Fibroblast of mammary gland (primary cell): Measurements from ENCODE around the gene B3GLCT.
"Not testable (repeated sequence)": the region's sequence is repeated elsewhere in the genome, so short reads cannot be mapped to it uniquely, and the experiment has no call there.

Experiments
- DNase-seq: peaks from one replicate; pipeline ENCODE4 v3.0.0-alpha.2; 2010; ENCODE audit warnings: low read depth
- H3K4me3 ChIP-seq: 2 replicates; pipeline ENCODE4 v1.5.1; 2011; ENCODE audit warnings: low read depth, mild to moderate bottlenecking, low read length, moderate library complexity; ENCODE audit not compliant: control insufficient read depth
- TF ChIP-seq, protein P1 (sequence below): conservative IDR thresholded peaks from 2 replicates; pipeline ENCODE4 v1.5.1; 2011; ENCODE audit warnings: low read depth, low read length, inconsistent platforms; ENCODE audit not compliant: control insufficient read depth, insufficient read depth

B3GLCT gene

DNA sequence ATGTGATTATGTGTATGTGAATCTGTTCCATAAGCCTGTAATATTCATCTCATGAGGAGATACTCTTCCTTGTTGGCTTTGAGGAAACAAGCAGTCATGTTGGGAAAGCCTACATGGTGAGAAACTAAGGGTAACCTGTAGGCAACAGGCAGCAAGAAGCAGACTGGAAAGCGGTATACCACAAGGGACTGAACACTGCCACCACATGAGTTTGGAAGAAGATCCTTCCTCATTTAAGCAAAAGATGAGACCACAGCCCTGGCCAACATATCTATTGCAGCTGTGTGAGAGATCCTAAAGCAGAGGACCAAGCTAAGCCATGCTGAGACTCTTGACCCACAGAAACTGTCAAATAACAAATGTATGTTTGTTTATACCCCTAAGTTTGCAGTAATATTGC lies 134.8 kb downstream of the B3GLCT start:
- no peak for DNase-seq
- TF ChIP-seq, protein P1, sequence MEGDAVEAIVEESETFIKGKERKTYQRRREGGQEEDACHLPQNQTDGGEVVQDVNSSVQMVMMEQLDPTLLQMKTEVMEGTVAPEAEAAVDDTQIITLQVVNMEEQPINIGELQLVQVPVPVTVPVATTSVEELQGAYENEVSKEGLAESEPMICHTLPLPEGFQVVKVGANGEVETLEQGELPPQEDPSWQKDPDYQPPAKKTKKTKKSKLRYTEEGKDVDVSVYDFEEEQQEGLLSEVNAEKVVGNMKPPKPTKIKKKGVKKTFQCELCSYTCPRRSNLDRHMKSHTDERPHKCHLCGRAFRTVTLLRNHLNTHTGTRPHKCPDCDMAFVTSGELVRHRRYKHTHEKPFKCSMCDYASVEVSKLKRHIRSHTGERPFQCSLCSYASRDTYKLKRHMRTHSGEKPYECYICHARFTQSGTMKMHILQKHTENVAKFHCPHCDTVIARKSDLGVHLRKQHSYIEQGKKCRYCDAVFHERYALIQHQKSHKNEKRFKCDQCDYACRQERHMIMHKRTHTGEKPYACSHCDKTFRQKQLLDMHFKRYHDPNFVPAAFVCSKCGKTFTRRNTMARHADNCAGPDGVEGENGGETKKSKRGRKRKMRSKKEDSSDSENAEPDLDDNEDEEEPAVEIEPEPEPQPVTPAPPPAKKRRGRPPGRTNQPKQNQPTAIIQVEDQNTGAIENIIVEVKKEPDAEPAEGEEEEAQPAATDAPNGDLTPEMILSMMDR = no peak
- H3K4me3 ChIP-seq = no peak overlapping the region

DNA sequence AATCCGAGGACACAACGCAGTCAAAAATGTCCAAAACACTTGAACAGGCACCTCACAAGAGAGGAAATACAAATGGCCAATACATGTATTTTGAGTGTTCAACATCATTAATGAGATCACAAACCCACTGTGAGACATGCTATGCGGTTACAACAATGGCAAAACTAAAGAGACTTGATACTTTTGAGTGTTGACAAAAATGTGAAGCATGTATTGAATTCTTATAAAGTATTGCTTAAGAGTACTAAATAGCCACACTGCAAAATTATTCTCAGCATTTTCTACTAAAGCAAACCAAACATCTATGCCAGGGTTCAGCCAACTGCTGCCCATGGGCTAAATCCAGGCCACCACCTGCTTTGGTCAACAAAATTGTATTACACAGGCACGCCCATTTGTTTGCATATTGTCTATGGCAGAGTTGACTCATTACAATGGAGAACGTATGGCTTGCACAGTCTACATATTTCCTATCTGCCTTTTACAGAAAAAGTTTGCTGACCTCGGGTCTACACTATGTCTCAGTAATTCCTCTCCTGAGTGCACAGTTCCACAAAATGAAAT lies 135.3 kb downstream of the B3GLCT start:
- TF ChIP-seq, protein P1 = no peak
- no peak for DNase-seq

DNA sequence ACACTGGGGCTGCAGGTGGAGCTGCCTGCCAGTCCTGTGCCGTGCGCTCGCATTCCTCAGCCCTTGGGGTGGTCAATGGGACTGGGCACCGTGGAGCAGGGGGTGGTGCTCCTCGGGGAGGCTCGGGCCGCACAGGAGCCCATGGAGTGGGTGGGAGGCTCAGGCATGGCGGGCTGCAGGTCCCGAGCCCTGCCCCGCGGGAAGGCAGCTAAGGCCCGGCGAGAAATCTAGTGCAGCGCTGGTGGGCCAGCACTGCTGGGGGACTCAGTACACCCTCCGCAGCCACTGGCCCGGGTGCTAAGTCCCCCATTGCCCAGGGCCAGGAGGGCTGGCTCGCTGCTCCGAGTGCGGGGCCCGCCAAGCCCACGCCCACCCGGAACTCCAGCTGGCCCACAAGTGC lies 139.8 kb downstream of the B3GLCT start:
- not testable (repeated sequence) for H3K4me3 ChIP-seq, DNase-seq

More for the DNA sequence above, 135.3 kb downstream of the B3GLCT start:
- no peak overlapping the region for H3K4me3 ChIP-seq

DNA sequence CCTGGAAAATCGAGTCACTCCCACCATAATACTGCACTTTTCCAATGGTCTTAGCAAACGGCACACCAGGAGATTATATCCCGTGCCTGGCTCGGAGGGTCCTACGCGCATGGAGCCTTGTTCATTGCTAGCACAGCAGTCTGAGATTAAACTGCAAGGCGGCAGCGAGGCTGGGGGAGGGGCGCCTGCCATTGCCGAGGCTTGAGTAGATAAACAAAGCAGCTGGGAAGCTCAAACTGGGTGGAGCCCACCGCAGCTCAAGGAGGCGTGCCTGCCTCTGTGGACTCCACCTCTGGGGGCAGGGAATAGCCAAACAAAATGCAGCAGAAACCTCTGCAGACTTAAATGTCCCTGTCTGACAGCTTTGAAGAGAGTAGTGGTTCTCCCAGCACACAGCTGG lies 141.1 kb downstream of the B3GLCT start:
- H3K4me3 ChIP-seq, DNase-seq: not testable (repeated sequence)

DNA sequence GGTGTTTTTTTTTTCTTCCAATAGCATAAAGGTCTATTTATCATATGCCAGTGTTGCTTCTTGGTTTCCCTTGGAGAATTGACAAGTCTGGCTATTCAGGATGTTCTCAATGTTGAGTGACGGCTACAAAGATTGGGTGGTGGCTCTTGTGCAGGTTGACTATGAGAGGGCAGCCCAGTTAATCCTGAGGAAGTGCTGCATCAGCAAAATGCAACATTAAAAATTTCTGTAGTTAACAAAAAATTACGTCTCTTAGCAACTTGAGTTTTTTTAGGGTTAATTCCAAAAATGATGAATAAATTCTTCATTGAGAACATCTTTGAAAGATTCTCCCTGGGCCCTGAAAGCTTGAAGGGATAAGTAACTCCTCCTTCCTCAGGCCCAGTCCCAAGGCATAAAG lies 147.1 kb downstream of the B3GLCT start:
- TF ChIP-seq, protein P1 = no peak
- H3K4me3 ChIP-seq = no peak overlapping the region
- DNase-seq = no peak

DNA sequence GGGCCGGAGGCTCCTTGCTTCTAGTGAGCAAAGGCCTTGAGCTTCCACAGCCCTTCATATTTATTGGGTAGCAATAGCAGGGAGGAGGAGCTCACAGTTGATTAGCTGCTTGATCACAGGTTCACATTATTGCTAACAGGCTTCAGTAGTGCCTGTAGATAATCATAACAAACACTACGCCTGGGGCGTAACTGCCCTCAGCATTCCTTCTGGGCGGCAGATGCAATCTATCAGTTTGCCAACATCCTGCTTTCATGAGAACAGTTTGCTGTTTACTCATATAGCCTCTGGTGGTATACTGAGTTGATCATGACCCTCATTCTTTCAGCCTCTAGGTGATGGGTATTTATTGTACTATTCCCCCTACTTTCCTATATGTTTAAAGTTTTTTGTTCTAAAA lies 149.4 kb downstream of the B3GLCT start:
- H3K4me3 ChIP-seq = no peak overlapping the region
- TF ChIP-seq, protein P1 = no peak
- DNase-seq = no peak

DNA sequence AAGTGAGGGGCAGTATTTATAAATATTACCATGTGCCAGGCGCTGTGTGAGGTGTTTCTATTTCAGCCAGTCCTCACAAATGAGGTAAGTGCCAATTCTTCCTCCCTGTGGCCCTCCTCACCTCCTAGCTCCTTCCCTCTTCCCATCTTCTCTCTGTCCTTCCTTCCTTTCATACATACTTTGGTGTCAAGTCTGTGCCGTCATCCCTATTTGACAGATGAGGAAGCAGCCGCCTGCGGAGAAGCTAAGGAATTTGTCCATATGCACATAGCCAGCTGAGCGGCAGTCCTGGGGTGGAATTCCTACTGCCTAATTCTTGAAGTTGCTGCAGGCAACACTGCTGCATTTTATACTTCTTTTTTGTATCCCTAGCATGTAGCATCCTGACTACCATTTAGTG lies 150.8 kb downstream of the B3GLCT start:
- no peak overlapping the region for H3K4me3 ChIP-seq
- DNase-seq = no peak
- TF ChIP-seq, protein P1 = no peak

DNA sequence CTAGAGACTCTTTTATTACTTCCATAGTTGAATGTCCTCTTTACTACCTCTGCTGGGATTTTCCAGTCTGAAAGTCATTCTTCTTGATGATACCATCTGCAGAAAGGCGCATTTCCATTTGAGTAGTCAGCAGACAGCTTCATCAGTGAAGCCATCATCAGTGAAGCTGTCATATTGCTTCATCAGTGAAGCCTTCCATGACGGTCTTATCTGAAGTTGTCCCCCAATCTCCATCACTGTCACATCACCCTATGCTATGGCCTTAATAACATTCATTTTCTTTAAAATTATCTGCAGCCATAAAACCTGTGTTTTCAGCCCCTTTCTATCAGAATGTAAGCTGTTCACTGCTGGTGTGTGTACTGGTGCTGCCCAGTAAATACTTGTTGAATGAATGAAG lies 151.6 kb downstream of the B3GLCT start:
- TF ChIP-seq, protein P1 = no peak
- H3K4me3 ChIP-seq = no peak overlapping the region
- no peak for DNase-seq
